HG03108 (cell line): ENCODE measurements around the gene SPPL2C.

ENCODE experiments used
- ATAC-seq: cut with Tn5 transposase; IDR thresholded peaks from one replicate; pipeline ENCODE4 v1.9.1; 2021; ENCODE audit warnings: moderate library complexity; ENCODE audit not compliant: unreplicated experiment

The SPPL2C gene, protein sequence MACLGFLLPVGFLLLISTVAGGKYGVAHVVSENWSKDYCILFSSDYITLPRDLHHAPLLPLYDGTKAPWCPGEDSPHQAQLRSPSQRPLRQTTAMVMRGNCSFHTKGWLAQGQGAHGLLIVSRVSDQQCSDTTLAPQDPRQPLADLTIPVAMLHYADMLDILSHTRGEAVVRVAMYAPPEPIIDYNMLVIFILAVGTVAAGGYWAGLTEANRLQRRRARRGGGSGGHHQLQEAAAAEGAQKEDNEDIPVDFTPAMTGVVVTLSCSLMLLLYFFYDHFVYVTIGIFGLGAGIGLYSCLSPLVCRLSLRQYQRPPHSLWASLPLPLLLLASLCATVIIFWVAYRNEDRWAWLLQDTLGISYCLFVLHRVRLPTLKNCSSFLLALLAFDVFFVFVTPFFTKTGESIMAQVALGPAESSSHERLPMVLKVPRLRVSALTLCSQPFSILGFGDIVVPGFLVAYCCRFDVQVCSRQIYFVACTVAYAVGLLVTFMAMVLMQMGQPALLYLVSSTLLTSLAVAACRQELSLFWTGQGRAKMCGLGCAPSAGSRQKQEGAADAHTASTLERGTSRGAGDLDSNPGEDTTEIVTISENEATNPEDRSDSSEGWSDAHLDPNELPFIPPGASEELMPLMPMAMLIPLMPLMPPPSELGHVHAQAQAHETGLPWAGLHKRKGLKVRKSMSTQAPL

DNA sequence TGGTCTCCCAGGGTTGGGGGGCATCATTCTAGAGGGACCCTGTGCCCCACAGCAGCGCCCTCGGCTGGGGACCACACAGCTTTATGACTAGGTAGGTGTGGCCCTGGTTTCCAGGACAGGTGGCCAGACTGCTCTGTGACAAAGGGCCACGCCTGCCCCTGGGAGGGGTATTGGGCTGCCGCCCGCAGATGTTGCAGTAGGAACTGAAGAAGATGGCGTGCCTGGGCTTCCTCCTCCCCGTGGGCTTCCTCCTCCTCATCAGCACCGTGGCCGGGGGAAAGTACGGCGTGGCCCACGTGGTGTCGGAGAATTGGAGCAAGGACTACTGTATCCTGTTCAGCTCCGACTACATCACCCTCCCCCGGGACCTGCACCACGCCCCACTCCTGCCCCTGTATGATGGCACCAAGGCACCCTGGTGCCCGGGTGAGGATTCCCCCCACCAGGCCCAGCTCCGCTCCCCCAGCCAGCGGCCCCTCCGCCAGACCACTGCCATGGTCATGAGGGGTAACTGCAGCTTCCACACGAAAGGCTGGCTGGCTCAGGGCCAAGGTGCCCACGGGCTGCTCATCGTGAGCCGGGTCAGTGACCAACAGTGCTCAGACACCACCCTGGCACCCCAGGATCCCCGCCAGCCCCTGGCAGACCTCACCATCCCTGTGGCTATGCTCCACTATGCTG lies at the start of gene SPPL2C:
SPPL2C (plus strand) TSS at position 187 of the 681 bp plus-strand sequence; CDS start at position 213, 26 bp downstream.
- ATAC-seq = no peak

DNA sequence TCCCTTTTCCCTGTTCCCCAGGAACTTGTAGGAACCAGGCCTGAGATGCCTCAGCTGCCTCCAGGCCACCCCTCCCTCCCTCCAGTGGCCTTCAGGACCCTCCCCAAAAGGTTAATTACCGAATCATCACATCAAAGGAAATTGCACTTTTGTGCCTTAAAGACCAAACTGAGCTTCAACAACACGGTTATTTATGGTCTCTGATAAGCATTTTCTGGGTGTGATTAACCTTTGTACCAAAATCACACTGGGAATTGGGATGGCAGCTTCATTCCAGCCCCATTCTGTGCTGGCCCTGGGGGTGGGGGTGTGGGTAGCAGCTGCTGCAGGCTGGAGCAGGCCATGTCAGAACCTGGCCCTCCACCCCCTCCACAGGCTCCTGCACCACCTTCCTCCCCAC lies 43.9 kb upstream of the SPPL2C start:
- no peak for ATAC-seq

DNA sequence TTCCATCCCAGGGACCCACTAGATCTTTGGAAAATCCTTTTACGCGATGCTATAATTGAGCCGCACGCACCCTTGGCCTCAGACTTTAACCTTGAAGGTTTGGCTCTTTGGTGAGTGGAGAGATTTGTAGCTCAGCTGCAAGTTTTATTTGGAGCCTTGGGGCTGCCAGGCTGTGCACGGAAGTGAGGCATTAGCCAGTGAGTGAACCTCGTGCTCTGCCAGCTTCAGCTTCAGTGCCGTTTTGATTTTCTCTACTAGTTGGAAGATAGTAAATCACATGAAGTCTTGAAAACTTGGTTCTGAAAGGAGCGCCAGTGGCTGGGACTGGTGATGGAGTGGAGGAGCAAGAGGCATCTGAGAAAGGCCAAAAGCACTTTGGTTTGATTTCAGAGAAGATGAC lies 43.3 kb upstream of the SPPL2C start:
- ATAC-seq = no peak

DNA sequence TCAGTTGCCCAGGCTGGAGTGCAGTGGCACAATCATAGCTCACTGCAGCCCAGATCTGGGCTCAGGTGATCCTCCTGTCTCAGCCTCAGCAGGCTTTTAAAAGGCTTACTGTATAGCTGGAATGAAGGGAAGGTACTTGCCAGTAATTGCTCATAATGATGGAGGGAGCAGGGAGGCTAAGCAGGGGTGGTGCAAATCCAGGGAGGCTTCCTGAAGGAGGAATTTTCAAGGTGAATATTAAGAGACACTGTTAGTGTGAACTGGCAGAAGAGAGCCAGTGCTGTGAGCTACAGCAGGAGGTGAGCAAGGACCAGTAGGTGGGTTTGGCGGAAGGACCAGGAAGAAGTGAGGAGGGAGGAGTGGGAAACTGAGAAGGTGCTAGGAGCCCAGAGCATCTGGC lies 35.8 kb upstream of the SPPL2C start:
- no peak for ATAC-seq

DNA sequence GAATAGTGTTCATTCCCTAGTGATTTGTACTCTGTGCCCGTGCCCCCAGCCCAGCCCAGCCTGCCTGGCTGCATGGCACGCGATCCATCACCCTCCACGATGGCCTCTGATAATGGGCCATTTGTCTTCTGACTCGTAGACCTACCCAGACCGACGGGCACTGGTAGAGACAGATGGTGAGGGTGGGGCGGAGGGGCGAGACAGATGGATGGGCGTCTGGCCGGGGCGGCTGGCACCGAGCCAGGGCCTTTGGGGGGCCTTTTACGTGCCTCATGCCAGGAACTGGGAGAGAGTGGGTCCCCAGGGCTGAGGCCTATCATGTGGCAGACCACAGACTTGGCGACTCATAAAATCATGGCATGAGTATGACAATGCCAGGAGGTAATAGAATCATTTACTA lies 35.2 kb upstream of the SPPL2C start:
- ATAC-seq = no peak

DNA sequence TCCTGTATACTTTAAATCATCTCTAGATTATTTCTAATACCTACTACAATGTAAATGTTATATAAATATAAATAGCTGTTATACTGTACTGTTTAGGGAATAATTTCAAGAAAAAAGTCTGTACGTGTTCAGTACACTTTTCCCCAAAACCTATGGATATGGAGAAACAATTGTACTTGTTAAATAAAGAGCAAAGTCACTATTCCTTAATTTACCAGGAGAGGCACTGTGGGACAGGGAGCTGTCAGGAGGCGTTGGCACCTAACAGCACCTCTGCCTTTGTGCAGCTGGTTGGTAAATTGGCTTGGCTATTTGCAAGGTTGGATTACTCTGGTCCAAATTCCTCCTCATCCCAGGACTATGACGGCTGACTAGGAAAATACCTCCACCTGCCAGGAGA lies 32.6 kb upstream of the SPPL2C start:
- no peak for ATAC-seq

DNA sequence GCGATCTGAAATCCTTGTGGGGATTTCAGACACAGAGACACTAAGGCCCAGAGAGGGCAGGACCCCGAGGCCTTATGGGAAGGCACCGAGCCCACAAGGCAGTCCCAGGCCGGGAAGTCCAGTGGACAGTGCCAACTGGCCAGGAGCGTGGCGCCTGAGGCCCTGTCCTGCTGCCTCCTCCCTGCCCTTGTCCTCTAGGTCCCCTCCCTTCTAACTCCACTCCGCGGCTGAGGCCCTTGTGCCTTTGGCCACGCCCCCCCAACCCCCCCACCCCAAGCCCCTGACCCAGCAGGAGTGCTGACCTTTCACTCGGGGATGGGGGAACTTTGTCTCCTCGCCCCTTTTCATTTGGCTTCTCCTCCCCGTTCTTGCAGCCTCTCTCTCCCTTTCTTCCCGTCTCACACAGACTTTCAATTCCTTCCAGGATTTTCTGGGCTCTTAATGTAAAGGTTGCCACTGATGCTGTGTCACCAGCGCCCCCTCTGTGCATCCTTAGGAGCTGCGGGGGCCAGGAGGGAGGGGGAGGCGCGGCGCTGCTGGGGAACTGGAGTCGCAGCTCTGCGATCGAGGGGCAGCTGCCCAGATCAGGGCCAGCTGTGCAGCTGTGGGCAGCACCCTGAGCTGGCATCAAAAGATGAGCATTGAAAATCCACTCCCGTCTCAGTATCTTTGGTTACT lies 31.5 kb upstream of the SPPL2C start:
- ATAC-seq = no peak

DNA sequence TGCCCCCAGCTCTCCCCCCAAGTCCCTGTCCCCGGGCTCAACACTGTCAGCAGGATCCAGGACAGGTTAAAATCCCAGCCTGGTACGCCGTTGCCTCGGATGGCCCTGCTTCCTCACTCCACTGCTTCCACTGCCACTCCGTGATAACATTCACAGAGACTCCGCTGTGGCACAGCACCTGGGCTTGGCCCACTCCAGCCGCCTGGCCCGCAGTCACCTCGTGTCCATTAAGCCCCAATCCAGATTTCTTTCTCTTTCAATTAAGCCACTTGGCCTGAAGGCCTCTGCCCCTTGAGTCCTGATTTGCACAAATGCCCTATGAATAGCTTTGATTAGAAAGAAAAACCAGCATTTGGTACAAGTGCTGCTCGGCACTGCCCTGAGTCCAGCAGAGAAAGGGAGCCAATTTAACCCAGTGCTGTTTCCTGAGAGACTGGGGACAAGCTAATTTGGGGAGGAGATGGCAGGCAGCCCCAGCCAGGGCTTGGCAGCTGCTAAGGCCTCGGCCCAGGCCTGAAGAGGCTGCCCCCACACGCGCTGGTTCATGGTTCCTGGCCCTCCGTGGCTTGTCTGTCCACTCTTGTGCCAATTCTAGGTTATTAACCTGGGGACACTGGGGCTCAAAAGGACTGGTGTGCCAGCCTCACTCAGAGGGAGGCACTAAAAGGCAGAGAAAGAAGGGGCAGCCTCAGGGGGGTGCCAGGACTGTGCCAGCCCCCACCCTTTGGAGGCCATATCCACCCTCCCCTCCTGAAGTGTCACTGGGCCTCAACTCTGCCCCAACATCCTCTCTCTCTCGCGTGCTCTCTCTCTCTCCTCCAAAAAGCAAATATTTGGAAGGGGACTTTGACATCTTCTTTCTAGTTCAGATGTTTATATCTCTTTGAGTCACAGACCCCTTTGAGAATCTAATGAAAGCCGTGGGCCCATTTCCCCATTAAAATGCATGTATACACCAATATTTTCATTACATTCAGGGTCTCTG lies 29.8 kb upstream of the SPPL2C start:
- no peak for ATAC-seq

DNA sequence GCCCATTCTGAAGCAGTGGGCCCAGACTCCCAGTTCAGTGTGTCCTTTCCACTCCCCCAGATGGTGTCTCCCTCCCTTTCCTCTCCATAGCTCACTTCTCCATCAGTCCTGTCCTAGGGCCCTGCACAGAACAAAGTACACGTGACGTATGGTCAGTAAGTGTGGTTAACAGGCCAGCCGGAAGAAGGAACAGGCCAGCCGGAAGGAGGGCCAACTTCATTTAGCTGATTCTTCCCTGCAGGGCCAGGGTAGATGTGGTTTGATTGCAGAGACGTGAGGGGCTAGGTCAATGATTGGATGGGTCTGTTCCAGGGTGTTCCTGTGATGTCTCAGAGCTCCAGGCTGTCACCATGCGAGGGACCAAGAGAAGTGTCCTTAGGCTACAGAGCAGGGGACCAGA lies 28.9 kb upstream of the SPPL2C start:
- no peak for ATAC-seq

DNA sequence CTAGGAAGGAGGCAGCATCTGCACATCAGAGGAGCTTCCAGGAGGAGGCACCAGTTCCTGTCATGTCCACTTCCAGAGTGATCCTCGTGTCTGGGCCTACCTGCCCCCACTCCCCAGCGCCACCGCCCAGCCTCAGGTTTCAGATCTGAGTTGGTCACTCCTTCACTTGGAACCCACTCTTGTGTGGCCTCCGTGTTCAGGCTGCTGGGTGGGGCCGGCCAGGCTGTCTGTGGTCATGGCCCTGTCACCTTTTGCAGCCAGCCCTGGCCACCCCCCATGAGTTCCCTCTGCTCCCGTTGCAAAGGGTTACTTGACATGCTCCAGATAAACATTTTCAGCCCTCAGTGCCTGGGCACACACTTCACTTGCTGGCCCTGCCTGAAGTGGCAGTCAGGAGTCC lies 26.6 kb upstream of the SPPL2C start:
- ATAC-seq = no peak

DNA sequence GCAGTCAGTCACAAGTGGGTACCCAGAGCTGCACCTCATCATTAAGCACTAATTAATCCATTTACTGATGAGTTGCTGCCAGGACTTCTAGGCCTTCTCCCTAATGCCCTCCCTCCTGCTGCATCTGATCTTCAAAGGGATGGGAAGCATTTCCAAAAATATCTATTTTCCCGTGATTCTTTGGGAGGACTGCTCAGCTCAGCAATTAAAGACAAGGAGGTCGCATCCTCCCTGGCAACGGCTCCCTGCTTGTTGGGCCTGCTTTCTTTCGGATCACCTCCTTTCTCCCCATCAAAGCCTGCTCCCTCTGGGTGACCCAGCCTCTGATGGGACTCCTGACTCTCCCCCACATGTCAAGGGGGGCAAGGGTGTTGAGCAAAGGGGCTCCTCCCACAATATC lies 26.0 kb upstream of the SPPL2C start:
- no peak for ATAC-seq

DNA sequence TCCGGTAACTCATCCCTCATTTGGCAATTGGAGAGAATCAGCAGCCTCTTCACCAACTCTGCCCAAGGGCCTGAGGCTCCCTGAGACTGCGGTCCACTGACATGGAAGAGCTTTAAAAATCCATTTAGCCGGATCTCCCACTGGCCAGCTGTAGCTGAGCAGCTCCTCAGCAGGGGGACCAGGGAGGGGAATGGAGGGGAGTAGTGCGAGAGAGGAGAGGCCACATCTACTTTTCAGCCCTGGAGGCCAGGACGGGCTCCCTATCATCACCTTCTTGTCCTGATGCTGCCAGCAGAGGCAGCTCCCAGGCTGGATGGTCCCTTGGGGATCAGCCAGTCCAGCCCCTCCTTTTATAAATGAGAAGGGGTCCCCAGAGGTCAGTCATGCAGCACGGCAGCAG lies 25.0 kb upstream of the SPPL2C start:
- no peak for ATAC-seq

DNA sequence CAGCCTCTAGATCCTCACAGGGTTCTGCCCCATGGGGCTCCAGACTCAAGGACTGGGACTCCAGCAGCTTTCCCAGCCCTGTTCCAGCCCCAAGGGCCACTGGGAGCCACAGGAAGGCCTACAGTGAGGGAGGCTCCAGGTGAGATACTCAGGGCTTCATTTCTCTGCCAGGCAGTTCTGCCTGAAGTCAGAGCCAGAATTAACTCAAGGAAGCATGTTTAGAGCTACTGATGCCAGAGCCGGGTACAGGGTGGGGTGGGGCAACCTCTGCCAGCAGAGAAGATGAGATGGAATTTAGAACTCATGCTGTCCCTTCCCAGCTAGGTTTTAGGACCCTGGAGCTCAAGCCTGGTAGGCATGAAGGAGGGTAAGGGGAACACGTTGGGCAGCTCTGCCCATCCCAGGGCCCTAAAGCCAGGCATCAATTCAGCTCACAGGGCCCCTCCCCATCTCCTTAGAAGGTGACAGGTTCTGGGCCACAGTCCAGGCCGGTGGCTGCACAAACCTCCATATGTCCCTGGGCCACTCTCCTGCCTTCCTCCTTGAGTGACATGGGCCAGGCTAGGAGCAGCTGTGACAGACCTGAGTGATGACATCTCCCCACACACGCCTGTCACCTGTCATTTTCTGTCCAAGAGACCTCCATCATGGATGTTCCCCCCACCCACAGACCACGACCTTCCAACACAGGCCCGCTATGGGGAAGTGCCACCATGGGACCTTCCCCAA lies 24.5 kb upstream of the SPPL2C start:
- no peak for ATAC-seq

DNA sequence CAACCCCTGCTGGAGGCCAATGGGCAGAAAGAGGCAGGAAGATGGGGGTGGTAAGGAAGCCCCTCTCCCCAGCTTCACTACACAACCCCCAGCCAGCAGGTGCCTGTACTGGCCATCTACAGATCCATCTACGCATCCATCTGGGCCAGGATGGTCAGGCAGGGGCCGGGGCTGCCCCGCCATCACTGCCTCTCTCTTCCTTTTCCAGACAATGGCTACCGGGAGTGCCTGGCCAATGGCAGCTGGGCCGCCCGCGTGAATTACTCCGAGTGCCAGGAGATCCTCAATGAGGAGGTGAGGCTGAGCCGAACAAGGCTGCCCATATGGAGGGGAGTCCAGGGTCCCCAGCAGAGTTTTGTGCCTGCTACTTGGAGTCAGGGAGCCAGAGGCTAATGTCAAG lies 23.5 kb upstream of the SPPL2C start:
- no peak for ATAC-seq

DNA sequence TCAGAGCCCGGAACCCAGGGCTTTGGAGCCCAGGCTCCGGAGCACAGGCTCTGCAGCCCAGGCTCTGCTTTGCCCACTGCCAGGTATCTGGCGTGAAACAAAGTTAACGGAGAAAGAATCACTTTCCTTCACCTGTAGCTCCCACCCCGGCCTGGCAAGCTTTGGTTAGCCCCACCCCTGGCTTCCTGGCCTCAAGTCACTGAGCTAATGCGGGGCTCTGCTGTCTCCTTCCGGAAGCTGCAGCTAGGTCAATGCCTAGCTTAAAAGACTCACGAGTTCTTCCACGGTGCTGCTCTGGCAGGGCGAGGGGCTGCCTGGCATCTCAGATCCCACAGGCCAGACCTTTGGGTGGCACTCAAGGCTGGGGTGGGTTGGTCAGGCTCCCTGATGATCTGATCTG lies 21.1 kb upstream of the SPPL2C start:
- ATAC-seq = no peak

DNA sequence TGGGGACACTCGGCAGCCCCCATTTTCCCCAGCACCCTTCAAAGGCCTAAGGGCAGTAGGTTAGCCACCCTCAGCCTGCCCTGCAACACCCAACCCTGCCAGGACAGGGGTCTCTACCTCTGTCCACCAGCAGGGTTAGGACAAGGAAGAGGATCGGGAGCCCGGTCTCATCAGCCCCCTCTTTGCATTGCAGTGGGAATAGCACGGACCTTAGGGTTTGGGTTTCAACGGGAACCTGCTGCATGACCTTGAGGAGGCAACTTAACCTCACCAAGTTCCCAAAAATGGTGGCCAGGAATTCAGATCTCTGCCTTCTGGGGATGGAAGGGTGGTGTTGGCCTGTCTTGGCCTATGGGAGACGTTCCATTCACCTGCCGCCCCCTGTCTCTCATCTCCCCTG lies 20.2 kb upstream of the SPPL2C start:
- no peak for ATAC-seq

DNA sequence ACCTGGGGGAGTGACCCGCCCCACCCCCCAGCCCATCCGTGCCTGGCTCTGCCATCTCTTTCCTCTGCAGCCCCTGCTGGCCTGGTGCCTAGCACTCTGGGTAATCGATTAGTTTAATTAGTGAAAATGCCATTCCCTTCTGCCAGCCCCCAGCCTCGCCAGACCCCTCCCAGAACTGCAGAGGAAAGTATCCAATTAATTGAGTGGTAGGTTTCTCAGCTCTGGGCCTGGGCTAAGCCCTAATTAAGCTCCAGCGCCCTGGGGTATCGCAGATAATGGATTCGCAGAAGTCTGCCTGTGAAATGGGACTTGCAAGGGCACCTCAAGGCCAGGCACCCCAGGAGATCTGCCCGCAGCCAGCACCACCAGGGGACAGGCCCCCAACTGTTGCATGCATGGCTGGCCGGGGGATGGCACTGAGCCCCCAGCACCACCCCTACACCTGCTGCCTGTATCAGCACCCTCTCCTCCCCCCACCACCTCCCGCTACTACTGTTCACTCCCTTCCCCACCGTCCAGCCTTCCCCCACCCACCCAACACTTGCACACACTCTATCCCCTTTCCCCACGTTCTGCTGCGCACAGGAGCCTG lies 19.7 kb upstream of the SPPL2C start:
- no peak for ATAC-seq

DNA sequence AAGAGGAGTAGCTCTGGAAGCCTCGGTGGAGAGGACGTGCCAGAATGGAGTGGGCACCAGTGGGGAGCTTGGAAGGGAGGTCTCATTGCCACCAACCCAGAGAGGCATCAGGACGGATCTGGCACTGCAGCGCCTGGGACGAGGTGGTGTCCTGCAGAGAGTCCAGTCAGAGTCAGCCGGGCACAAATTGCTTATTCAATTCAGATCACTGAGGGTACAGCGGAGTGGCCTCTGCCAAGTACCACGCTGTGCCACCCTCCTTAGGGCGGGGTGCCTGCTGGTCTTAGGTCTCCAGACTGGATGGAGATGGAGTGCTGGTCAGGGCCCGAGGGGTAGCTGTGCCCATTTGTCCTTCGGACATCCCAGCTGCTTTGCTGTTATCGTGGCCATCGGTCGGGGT lies 18.9 kb upstream of the SPPL2C start:
- ATAC-seq = no peak

DNA sequence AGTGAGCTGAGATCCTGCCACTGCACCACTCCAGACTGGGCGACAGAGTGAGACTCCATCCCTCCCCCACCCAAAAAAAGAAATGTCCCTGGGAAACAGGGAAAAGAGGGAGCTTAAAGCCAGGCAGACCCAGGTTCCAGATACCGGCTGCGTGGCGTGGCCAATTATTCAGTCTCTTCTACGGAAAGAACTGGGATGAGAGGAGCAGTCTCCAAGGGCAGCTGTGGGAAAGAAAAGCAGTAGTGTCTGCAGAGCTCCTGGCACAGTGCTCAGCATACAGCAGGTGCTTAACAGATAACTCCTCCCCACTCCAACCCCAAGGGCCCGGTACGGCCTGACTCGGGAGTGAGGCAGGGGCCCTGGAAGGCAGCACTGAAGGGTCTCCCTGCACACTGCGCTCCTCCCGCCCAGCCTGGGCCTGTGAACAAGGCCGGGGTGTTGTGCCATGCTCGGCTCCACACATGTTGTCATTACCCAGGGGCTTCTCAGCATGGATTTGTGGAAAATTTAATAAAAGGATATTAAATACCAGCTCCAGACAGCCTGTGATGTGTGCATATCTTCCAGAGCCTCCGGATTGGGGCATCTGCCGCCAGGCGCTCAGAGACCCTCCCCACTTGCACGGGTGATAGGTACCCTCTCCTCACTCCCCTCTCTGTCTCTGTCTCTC lies 17.6 kb upstream of the SPPL2C start:
- ATAC-seq = no peak
